Fibroblast of skin of right biceps (primary cell): ENCODE results near the gene ORM2.

Experiments used
- DNase-seq: peaks from one replicate; pipeline ENCODE4 v3.0.0-alpha.2; 2013

ORM2 gene

DNA sequence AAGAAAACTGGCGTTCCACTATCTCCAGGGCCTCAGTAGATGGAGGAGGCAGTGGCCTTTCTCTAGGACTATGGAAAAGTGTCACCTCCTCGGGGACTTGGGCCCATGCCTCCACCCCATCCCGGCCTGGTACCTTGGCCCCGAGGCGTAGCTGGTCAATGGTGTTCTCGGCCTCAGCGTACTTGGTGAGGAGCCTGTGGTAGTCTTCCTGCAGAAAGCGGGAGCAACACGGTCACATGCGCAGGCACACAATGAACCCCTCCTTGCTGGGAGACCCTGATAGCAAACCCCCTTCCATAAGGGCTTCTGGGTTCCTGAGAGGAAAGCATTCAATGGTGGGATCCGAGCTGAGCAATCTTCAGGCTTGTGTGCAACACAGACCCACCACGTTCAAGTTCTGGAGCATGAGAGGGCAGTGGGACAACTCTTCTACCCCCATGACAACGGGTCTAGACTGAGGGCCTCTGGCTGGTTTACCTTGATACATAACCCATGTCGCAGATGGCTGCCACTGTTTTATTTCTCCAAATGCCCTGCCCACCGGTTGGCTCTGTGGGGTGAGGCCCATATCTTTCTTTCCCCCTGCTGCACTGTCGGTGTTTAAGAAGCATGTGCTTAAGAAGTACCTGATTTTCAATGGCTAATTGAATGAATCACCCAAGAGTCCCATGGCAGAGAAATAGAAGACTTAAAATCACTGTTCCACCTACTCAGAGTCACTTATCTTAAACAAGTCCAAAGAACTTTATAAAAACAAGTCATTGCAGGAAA lies 44.5 kb downstream of the ORM2 start:
- DNase-seq = no peak

DNA sequence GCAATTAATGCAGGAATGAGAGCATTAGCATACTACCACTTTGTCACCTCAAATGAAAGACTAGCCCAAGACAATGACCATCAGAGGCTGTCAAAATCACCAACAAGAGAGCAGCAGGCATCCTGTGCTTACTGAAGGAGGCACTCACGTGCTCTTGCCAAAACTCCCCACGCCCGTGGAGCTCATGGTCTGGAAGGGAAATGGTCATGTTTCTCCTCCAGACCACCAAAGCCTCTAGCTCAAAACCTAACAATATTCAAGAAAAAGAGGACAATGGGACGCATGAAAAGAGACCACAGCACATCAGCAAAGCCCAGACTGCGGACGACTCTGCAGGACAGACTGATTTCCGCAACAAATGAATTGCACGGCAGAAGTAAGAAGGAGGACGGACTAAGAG lies 45.3 kb downstream of the ORM2 start:
- no peak for DNase-seq

DNA sequence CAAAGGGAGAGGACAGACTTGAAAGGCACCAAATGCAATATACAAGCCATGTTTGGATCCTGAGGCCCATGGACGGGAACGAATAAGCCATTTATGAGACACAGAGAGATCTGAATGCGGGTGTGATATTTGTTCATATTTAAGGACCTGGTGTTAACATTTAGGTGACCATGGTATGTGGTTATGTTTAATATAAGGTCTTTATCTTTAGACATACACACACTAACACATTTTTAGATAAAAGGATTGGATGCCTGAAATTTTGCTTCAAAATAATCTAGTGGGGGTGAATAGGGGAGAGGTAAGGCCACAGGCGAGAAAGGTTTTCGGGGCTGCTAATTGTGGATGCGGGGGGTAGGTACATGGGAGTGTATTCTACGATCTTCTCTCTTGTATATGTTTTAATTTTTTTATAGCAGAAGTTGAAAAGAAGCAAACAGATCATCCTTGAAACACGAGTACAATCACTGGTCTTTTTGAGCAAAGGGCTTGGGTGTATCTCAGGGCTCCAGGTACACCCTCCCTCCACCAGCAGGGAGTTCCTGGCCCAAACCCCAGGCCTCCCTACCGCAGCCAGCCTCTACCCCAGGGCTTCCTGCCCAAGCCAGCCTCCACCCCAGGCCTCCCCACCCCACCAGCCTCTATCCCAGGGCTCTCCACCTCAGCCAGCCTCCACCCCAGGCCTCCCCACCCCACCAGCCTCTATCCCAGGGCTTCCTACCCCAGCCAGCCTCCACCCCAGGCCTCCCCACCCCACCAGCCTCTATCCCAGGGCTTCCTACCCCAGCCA lies 45.9 kb downstream of the ORM2 start:
- no peak for DNase-seq

DNA sequence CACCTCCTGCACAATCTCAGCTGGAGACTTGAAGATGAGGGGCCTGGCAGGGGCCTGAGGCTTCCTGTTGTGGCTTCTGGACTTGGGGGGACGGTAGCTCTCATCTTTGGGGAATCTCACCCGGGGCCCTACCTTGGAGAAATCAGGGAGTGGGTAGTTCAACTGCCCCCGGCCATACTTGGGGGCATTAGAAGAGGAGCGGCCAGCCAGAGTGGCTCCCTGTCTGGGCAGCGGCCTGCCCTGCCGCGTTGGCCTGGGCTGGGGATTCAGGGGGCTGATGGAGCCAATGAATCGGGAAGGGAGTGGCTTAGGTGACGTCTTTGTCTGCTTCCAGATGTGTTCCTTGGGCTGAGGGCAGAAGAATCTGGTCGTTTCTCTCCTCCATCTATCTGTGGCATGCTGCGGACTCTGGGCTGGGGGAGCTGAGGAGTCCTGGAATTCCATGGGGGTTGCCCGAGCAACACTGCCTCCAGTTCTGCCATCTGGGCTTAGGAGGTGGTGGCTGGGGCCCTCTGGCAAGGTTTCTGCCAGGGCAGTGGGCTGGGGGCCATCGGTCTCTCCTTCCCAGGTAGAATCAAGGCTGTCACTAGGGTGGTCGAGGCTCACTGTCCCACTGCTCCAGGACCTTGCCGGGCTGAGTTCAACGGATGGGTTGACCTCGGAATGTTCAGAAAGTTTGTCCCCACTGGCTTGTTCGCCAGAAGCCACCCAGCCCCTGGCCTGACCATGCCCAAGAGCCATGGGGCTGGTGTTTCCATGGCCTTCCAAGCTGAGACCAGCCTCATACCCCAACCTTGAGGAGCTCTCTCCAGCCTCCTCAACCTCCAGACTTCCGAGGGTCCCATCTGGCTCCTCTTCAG lies 47.1 kb downstream of the ORM2 start:
- no peak for DNase-seq

DNA sequence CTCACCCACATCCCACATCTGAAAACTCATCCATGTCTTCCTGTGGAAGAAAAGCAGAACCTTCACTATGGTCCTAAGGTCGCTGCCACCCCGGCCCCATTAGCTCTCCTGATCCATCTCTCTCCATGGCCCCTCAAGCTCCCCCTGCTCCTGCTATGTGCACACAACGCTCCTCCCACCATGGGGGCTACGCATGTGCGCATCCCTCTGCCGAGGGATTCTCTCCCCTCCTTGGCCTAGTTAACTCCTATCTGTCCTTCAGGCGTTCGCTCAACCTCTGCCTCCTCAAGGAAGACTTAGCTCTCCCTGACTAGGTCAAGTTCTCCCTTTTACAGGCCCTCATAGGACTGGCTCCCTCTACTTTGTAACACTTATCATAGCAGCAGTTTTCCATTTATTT lies 48.3 kb downstream of the ORM2 start:
- no peak for DNase-seq

DNA sequence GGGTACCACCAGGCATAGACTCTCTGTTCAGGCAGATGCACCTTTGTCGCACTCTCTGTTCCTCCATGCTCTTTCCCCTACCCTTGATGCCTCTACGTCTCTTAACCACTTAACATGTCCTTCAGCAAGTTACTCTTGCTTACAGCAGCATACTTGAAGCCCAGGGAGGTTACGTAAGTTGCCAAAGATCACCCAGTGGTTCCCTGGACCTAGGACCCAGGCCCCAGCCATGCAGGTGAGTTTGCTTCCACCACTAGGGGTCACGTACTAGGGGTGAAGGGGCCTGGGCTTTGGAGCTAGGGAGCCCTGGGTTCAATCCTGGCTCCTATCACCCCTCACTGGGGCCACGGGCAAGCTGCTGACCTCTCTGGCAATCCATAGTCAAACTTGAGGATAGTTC lies 49.2 kb downstream of the ORM2 start:
- no peak for DNase-seq
